HepG2 (cell line): ENCODE measurements around the gene TPM1. TPM values are rescaled to one million over a fixed set of nuclear protein-coding genes. Genes with fewer than 3 reads are reported as not detected.

ENCODE experiments used
- ATAC-seq: fragments of 200-7000 bp; cut with Tn5 transposase; 3 replicates; pipeline ENCODE4 v1.9.1; 2020; ENCODE audit warnings: mild to moderate bottlenecking, moderate library complexity
- BruUV-seq: library from RNA; stranded (reverse); fragments of 400-500 nt; replicated peaks from 2 replicates; lab custom pipeline; 2021; lab: Mats Ljungman, UMichigan
- CTCF ChIA-PET: fragments of 300-600 bp; formaldehyde crosslinking; extraction: SDS; loops from one replicate; lab custom pipeline; 2021; ENCODE audit warnings: low total read pairs, inconsistent platforms, low intra/inter-chr PET ratio; lab: Yijun Ruan, JAX
- POLR2A ChIA-PET: fragments of 350-600 bp; sonication (Branson Sonifier 250); formaldehyde crosslinking; loops from one replicate; lab custom pipeline; 2020; ENCODE audit warnings: antibody characterized with exemption, inconsistent platforms; lab: Yijun Ruan, JAX
- DNase-seq: peaks from one replicate; pipeline ENCODE4 v3.0.0-alpha.2; 2015; ENCODE audit warnings: low spot score
- FAIRE-seq: peaks from 3 replicates; lab custom pipeline; 2011; peaks lifted over from hg19 to GRCh38; lab: Jason Lieb, UNC
- H2AFZ ChIP-seq: one replicate; pipeline ENCODE4 v1.6.1; 2011; ENCODE audit warnings: low read length, inconsistent platforms
- H3K27ac ChIP-seq: fragments of 300-600 bp; 3 replicates; pipeline ENCODE4 v1.8.0; 2011; ENCODE audit warnings: mixed run types, mild to moderate bottlenecking, mixed read lengths, low read length, inconsistent platforms; ENCODE audit not compliant: insufficient read depth; ENCODE audit errors: extremely low read length
- H3K27me3 ChIP-seq, 2 experiments: fragments of 200-600 bp in 1 of 2; 2 replicates in 1 of 2; 3 replicates in 1 of 2; pipeline versions ENCODE4 v1.6.0 to v1.8.0; 2011; ENCODE audit warnings: low read length in 2 of 2, mild to moderate bottlenecking in 2 of 2, moderate library complexity in 2 of 2, inconsistent platforms in 1 of 2; ENCODE audit not compliant: insufficient read depth in 2 of 2, control insufficient read depth in 1 of 2
- H3K36me3 ChIP-seq, 2 experiments: fragments of 200-600 bp in 1 of 2; replicated peaks in 1 of 2; 2 replicates in 1 of 2; 3 replicates in 1 of 2; pipeline versions ENCODE4 v1.5.1 to v1.8.0; 2011; ENCODE audit warnings: low read length in 2 of 2, inconsistent platforms in 1 of 2; ENCODE audit not compliant: insufficient read depth in 2 of 2, control insufficient read depth in 1 of 2
- H3K4me1 ChIP-seq: 2 replicates; pipeline ENCODE4 v1.5.1; 2012; ENCODE audit warnings: low read length, inconsistent platforms; ENCODE audit not compliant: insufficient read depth
- H3K4me2 ChIP-seq: 2 replicates; pipeline ENCODE4 v1.6.0; 2011; ENCODE audit warnings: low read depth, low read length, inconsistent platforms
- H3K4me3 ChIP-seq, 3 experiments: fragments of 200-600 bp in 1 of 3; sonication (generic), shearing (Covaris generic) in 1 of 3; replicated peaks in 1 of 3; 2 replicates each; pipeline ENCODE4 v1.5.1; 2011 to 2016; ENCODE audit warnings: low read length in 3 of 3, inconsistent platforms in 2 of 3, low read depth in 2 of 3, mild to moderate bottlenecking in 2 of 3, control low read depth in 1 of 3, mixed read lengths in 1 of 3; ENCODE audit not compliant: insufficient read depth in 1 of 3
- H3K79me2 ChIP-seq: one replicate; pipeline ENCODE4 v1.6.1; 2011; ENCODE audit warnings: low read length, inconsistent platforms; ENCODE audit not compliant: insufficient read depth
- H3K9ac ChIP-seq: 2 replicates; pipeline ENCODE4 v1.6.0; 2011; ENCODE audit warnings: mild to moderate bottlenecking, low read depth, low read length, inconsistent platforms; ENCODE audit not compliant: insufficient read depth
- H3K9me3 ChIP-seq: 2 replicates; pipeline ENCODE4 v1.5.1; 2012; ENCODE audit warnings: mild to moderate bottlenecking, low read length
- H4K20me1 ChIP-seq: 2 replicates; pipeline ENCODE4 v1.6.0; 2011; ENCODE audit warnings: inconsistent platforms, mild to moderate bottlenecking, low read length, moderate library complexity; ENCODE audit not compliant: insufficient read depth
- ATM ChIP-seq: fragments of 450-650 bp; IDR thresholded peaks from 2 replicates; pipeline ENCODE4 v1.7.1; 2017; ENCODE audit warnings: mild to moderate bottlenecking, borderline replicate concordance
- MLLT10 ChIP-seq: sonication (generic); formaldehyde crosslinking; IDR thresholded peaks from 2 replicates; pipeline ENCODE4 v1.4.0; 2020; ENCODE audit warnings: missing genetic modification reagents
- WGBS: methylation state at CpG from one replicate; pipeline ENCODE4 v1.1.6; 2017; ENCODE audit warnings: low lambda C conversion rate; 5-methylcytosine and 5-hydroxymethylcytosine counted together
- in situ Hi-C: cut with HindIII; loops from 2 replicates; pipeline ENCODE4 v1.10.0; 2017; ENCODE audit warnings: low pct_unique_long_range_greater_than_20kb; ENCODE audit not compliant: extremely low pct_ligation_motif_present
- intact Hi-C: fragments of 100-400 bp; cut with micrococcal nuclease; formaldehyde crosslinking; loops from one replicate; pipeline ENCODE4 v1.10.0; 2022; ENCODE audit not compliant: unreplicated experiment
- polyA plus RNA-seq, 8 experiments: library from polyadenylated mRNA; depleted of rRNA in 3 of 8; stranded (reverse) in 7 of 8; unstranded in 1 of 8; fragments of >200 nt; fragmentation: Illumina TruSeq in 4 of 8; extraction: Trizol in 4 of 8; gene quantifications; 2 replicates each; pipeline versions ENCODE4 v1.2.1 to v1.2.3, GENCODE V29; 2011 to 2016; ENCODE audit warnings: low read depth in 4 of 8, missing spikeins in 1 of 8, mixed read lengths in 1 of 8; ENCODE audit not compliant: insufficient read depth in 1 of 8
- total RNA-seq, 5 experiments: library from RNA; depleted of rRNA; stranded (reverse); fragments of >200 nt; fragmentation: Illumina TruSeq; extraction: Trizol; gene quantifications; 2 replicates each; pipeline ENCODE4 v1.2.3, GENCODE V29; 2016; ENCODE audit warnings: low read depth in 1 of 5
- TF ChIP-seq, protein P1 (sequence below): IDR thresholded peaks from 2 replicates; pipeline ENCODE4 v1.6.1; 2016; ENCODE audit warnings: missing compliant biosample characterization, missing genetic modification reagents, borderline replicate concordance

TPM1 gene
- total and polyA plus RNA-seq, 2 of the 13 experiments (the other 11 are each of a cell fraction or from before 2014, with no cell fraction given) = 98.9 to 109 TPM

DNA sequence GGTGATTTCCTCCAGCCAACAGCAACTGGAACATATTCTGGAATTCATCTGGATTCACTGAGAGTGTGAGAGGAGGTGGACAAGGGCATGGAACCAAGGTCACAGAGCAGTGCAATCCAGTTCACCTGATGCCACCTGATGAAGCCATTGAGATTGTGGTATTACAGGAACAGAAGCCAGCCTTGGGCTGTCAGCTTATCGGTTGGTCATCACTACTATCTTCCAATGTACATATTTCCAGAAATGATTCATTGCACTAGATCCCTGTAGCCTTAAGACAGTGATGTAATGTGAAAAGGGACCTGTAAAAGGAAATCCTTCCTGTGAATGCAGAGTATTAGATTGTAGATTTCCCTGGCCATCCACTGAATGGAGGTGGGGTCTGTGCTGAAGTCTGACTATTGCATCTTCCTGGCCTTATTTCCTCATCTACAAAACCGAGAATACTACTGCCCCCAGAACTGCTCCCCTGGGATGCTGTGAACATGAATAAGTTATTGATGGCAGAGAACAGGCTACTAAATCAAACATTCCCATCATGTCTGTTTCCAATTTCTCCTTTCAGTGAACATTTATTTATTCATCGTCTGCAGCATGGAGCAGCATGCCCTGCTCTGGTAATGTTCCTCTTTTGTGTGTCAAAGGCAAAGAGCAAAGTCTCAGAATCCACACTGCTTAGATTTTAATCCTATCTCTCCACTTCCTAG, 47.4 kb upstream of the TPM1 start:
- H3K4me3 ChIP-seq = no peak overlapping the region
- no peak overlapping the region for H3K9ac ChIP-seq
- peaks cover 72% of the 10 kb centered on the region for H3K4me1 ChIP-seq
- no peaks in the 10 kb centered on the region for H3K27me3 ChIP-seq
- no peaks in the 10 kb centered on the region for H3K9me3 ChIP-seq
- ChIA-PET POLR2A (no interaction called here), CTCF (no interaction called here)
- BruUV-seq = no TSS peak
- ATAC-seq (no peak), FAIRE-seq (no peak), DNase-seq (no peak)
- in situ Hi-C loops (no loop called here), intact Hi-C loops (loop anchor here (10.0 kb wide), 1 partner anchor 50 kb away; the partner anchor contains the start of gene TPM1)
- no peaks in the 10 kb centered on the region for H4K20me1 ChIP-seq
- H3K36me3 ChIP-seq = no peaks in the 10 kb centered on the region
- H3K4me2 ChIP-seq = no peak overlapping the region
- no peaks in the 10 kb centered on the region for H3K79me2 ChIP-seq
- WGBS = 48% methylated on average over 3 of the region's 3 CpGs
- H3K27ac ChIP-seq = no peak overlapping the region
- no peak for TF ChIP-seq MLLT10 (CRISPR knock-in tag)
- TF ChIP-seq, protein P1, sequence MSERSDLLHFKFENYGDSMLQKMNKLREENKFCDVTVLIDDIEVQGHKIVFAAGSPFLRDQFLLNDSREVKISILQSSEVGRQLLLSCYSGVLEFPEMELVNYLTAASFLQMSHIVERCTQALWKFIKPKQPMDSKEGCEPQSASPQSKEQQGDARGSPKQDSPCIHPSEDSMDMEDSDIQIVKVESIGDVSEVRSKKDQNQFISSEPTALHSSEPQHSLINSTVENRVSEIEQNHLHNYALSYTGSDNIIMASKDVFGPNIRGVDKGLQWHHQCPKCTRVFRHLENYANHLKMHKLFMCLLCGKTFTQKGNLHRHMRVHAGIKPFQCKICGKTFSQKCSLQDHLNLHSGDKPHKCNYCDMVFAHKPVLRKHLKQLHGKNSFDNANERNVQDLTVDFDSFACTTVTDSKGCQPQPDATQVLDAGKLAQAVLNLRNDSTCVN (CRISPR knock-in tag) = peak; percentile 32; the same call in 1 of the 2 replicates
- H2AFZ ChIP-seq = no peak overlapping the region

DNA sequence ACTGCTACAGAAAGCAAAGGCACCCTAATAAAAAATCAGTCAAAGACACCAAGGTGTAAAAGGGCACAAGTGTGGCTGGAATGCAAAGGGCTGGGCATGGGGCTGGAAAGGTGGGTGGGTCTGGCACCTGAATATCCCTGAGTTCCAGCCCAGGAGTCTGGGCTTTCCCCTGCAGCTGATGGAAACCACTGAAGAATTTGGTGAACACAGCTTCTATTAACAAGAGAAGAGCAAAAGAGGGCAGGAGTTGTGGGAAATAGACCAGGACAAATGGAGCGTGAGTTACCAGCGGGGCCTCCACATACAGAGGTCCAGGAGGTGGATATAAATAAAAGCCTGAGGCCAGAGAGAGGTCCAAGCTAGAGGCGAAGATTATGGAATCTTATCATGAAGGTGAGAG, 45.1 kb upstream of the TPM1 start:
- no TSS peak for BruUV-seq
- Histone ChIP-seq H3K9ac (no peak overlapping the region), H3K79me2 (no peaks in the 10 kb centered on the region), H2AFZ (no peak overlapping the region), H3K4me3 (no peak overlapping the region), H3K4me1 (peaks cover 74% of the 10 kb centered on the region), H3K36me3 (no peaks in the 10 kb centered on the region), H3K27me3 (no peaks in the 10 kb centered on the region), H3K27ac (peak overlapping the region; percentile 20), H3K4me2 (no peak overlapping the region), H4K20me1 (no peaks in the 10 kb centered on the region), H3K9me3 (no peaks in the 10 kb centered on the region)
- in situ Hi-C loops = no loop called here
- TF ChIP-seq ATM = no peak
- intact Hi-C loops = loop anchor here (10.0 kb wide), 1 partner anchor 47 kb away; the partner anchor contains the start of gene TPM1
- CTCF ChIA-PET = no interaction called here
- 96% methylated on average over 3 of the region's 3 CpGs for WGBS
- FAIRE-seq (no peak), ATAC-seq (no peak), DNase-seq (no peak)
- POLR2A ChIA-PET = interaction anchor here (1.3 kb wide), 1 partner anchor 50 kb away, joined by 5 read pairs; no protein-coding TSS in a partner anchor
